ENCODE measurements around the gene C9orf72.

C9orf72 gene

GRCh38 chr9:27602954-27603353 lies 29.7 kb upstream of the C9orf72 start:
- no peak for TF ChIP-seq CTCF (conservative IDR thresholded peaks at IDR 0.05)
- no peak overlapping the region for H3K27ac ChIP-seq

- H3K27ac ChIP-seq = no peak overlapping the region
- TF ChIP-seq ZFX (IDR thresholded peaks at IDR 0.05) (no peak), CTCF (conservative IDR thresholded peaks at IDR 0.05) (no peak)
These were observed 29.0 kb upstream of the C9orf72 start for GRCh38 chr9:27602142-27602861.

GRCh38 chr9:27601396-27601795 lies 28.1 kb upstream of the C9orf72 start:
- H3K27ac ChIP-seq = no peak overlapping the region
- TF ChIP-seq CTCF (conservative IDR thresholded peaks at IDR 0.05) (no peak), ZFX (IDR thresholded peaks at IDR 0.05) (no peak)

GRCh38 chr9:27600256-27600655 lies 27.0 kb upstream of the C9orf72 start:
- H3K27ac ChIP-seq = no peak overlapping the region
- no peak for TF ChIP-seq ZFX (IDR thresholded peaks at IDR 0.05)
- no peak for TF ChIP-seq CTCF (conservative IDR thresholded peaks at IDR 0.05)

DNA sequence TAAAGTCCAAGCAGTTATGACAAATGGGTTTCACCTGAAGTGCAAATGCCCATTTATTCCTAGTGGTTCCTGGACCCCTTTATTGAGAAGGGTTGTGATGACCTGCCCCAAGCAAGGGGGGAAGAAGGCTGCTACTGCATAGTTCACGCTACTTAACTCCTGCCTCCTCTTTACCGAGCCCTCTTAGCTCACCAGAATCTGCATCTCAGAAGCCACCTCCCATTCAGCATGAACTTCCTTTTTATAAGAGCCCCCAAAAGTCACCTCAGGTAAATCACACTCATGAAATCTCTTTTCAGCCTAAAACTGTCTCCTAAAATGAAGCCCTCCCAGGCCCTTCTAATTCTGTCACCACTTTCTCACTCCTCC lies 26.6 kb upstream of the C9orf72 start:
- no peak for TF ChIP-seq ZFX (IDR thresholded peaks at IDR 0.05)
- TF ChIP-seq CTCF (conservative IDR thresholded peaks at IDR 0.05) = no peak
- no peak overlapping the region for H3K27ac ChIP-seq

DNA sequence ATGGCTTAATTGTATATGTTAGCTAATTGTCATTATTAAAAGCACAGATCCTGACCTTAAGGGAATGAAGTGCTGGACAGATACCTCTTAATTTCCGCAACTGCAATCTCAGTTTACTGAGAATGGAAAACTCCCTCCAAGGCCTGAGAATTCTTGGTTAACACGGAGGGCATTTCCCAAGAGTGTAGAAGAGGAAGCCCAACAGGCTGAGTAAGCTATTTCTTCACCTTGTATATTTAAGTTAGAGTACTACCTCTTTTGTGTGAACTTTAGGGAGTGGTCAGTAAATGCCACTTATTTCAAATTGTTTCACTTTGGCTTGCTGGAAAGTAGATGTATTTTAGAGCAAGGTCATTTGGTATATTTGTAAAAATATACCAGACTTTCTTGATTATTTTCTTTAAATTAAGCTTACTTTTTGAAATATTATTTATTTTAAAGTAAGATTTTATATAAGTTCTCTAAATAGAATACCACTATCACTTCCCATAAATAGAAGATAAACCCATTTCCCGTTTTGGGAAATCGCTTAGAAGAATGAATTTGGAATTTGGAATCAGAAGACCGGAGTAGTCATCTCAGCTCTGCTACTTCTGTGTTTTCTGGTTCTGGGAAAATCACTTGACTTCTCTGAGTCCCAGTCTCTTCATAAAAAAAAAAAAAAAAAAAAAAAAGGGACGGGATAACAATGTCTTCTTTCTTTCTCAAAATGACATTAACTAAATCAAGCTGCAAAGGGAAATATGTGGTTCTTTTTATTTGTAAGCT lies 26.0 kb upstream of the C9orf72 start:
- TF ChIP-seq CTCF (conservative IDR thresholded peaks at IDR 0.05) (no peak), ZFX (IDR thresholded peaks at IDR 0.05) (no peak)
- H3K27ac ChIP-seq = no peak overlapping the region

- no peak overlapping the region for H3K27ac ChIP-seq
- TF ChIP-seq CTCF (conservative IDR thresholded peaks at IDR 0.05) (no peak), ZFX (IDR thresholded peaks at IDR 0.05) (no peak)
These were observed 22.5 kb upstream of the C9orf72 start for GRCh38 chr9:27595733-27596132.
